Panc1 (cell line): ENCODE measurements around the gene KRTAP5-2. TPM values are rescaled to one million over a fixed set of nuclear protein-coding genes. Genes with fewer than 3 reads are reported as not detected.

Source experiments
- ATAC-seq: fragments of 200-7000 bp; cut with Tn5 transposase; 2 replicates; pipeline ENCODE4 v1.9.1; 2020; ENCODE audit warnings: mild to moderate bottlenecking, moderate library complexity
- BruUV-seq: library from RNA; stranded (reverse); fragments of 400-500 nt; replicated peaks from 2 replicates; lab custom pipeline; 2021; lab: Mats Ljungman, UMichigan
- CTCF ChIA-PET: fragments of 300-600 bp; sonication (Branson Sonifier 250); formaldehyde crosslinking; loops from one replicate; lab custom pipeline; 2022; ENCODE audit warnings: antibody characterized with exemption; lab: Charles Lee
- POLR2A ChIA-PET: fragments of 300-600 bp; sonication (Branson Sonifier 250); formaldehyde crosslinking; loops from one replicate; lab custom pipeline; 2022; ENCODE audit warnings: antibody characterized with exemption; lab: Charles Lee
- DNase-seq: peaks from one replicate; pipeline ENCODE4 v3.0.0-alpha.2; 2010; ENCODE audit warnings: low read depth, low spot score
- H3K27ac ChIP-seq: 2 replicates; pipeline ENCODE4 v1.5.1; 2011; ENCODE audit warnings: mild to moderate bottlenecking, low read length, inconsistent platforms
- H3K27me3 ChIP-seq: fragments of 200-500 bp; sonication (Bioruptor generic); 2 replicates; pipeline ENCODE4 v1.6.0; 2014; ENCODE audit warnings: low read length, inconsistent platforms; ENCODE audit not compliant: control insufficient read depth, insufficient read depth
- H3K36me3 ChIP-seq: fragments of 200-500 bp; sonication (Bioruptor generic); 2 replicates; pipeline ENCODE4 v1.5.1; 2014; ENCODE audit warnings: inconsistent platforms, mild to moderate bottlenecking, low read length, moderate library complexity; ENCODE audit not compliant: control insufficient read depth, insufficient read depth
- H3K4me1 ChIP-seq: 2 replicates; pipeline ENCODE4 v1.5.1; 2011; ENCODE audit warnings: inconsistent platforms, mild to moderate bottlenecking, low read length, moderate library complexity; ENCODE audit not compliant: control insufficient read depth, insufficient read depth
- H3K4me3 ChIP-seq, 2 experiments: 2 replicates each; pipeline ENCODE4 v1.5.1; 2011 to 2012; ENCODE audit warnings: low read depth in 2 of 2, low read length in 2 of 2, mild to moderate bottlenecking in 2 of 2, inconsistent platforms in 1 of 2, moderate library complexity in 1 of 2
- H3K9me3 ChIP-seq: fragments of 200-500 bp; sonication (Bioruptor generic); 2 replicates; pipeline ENCODE4 v1.5.1; 2014; ENCODE audit warnings: low read depth, mild to moderate bottlenecking, inconsistent platforms, low read length, moderate library complexity; ENCODE audit not compliant: control insufficient read depth, insufficient read depth
- CTCF ChIP-seq: fragments of 450-650 bp; IDR thresholded peaks from 2 replicates; pipeline ENCODE4 v1.5.1; 2017; ENCODE audit warnings: mild to moderate bottlenecking
- POLR2AphosphoS5 ChIP-seq: IDR thresholded peaks from 2 replicates; pipeline ENCODE4 v1.6.1; 2012; ENCODE audit warnings: mild to moderate bottlenecking, low read depth, low read length, moderate library complexity
- REST ChIP-seq, 2 experiments: IDR thresholded peaks; 2 replicates each; pipeline ENCODE4 v1.6.1; 2011 to 2012; ENCODE audit warnings: low read depth in 2 of 2, control low read depth in 1 of 2, low read length in 1 of 2, mild to moderate bottlenecking in 1 of 2, moderate library complexity in 1 of 2; ENCODE audit not compliant: insufficient read depth in 1 of 2
- SIN3A ChIP-seq: IDR thresholded peaks from 2 replicates; pipeline ENCODE4 v1.6.1; 2012; ENCODE audit warnings: low read depth, mild to moderate bottlenecking, low read length, moderate library complexity, borderline replicate concordance; ENCODE audit not compliant: insufficient read depth
- TCF7L2 ChIP-seq: IDR thresholded peaks from 2 replicates; pipeline ENCODE4 v1.6.1; 2011; ENCODE audit warnings: mild to moderate bottlenecking, low read depth, low read length, inconsistent platforms
- in situ Hi-C: cut with HindIII; loops from 2 replicates; pipeline ENCODE4 v1.10.0; 2016; ENCODE audit warnings: low sequenced_read_pairs, low pct_unique_long_range_greater_than_20kb
- intact Hi-C: fragments of 100-400 bp; cut with micrococcal nuclease; formaldehyde crosslinking; loops from one replicate; pipeline ENCODE4 v1.10.0; 2022; ENCODE audit not compliant: unreplicated experiment
- total RNA-seq: library from RNA; stranded (reverse); gene quantifications from one replicate; pipeline ENCODE4 v1.2.1, GENCODE V29; 2021; ENCODE audit not compliant: unreplicated experiment

The KRTAP5-2 gene
- total RNA-seq, 1 experiment from 2014 or later: not detected

- no peak overlapping the region for H3K4me3 ChIP-seq
- ChIA-PET POLR2A (no interaction called here), CTCF (no interaction called here)
- no peaks in the 10 kb centered on the region for H3K9me3 ChIP-seq
- ATAC-seq (no peak), DNase-seq (no peak)
- H3K27me3 ChIP-seq: peaks cover 17% of the 10 kb centered on the region
- H3K36me3 ChIP-seq: no peaks in the 10 kb centered on the region
- H3K4me1 ChIP-seq: peaks cover 4% of the 10 kb centered on the region; the same call in 1 of the 2 replicates
- H3K27ac ChIP-seq: no peak overlapping the region
- in situ Hi-C loops (no loop called here), intact Hi-C loops (no loop called here)
- no TSS peak for BruUV-seq
- TF ChIP-seq CTCF (no peak), SIN3A (no peak)
Observed at GRCh38 chr11:1623716-1624115, 25.6 kb upstream of the KRTAP5-2 start.

- Histone ChIP-seq H3K36me3 (no peaks in the 10 kb centered on the region), H3K27ac (no peak within 1 kb of the TSS), H3K4me1 (no peaks in the 10 kb centered on the region), H3K27me3 (peaks cover 11% of the 10 kb centered on the region), H3K4me3 (no peak within 1 kb of the TSS), H3K9me3 (no peaks in the 10 kb centered on the region)
- CTCF ChIA-PET: interaction anchor here (0.5 to 0.6 kb wide), 2 partner anchors 25 to 239 kb away, joined by 4 to 5 read pairs; no protein-coding TSS in a partner anchor
- TF ChIP-seq POLR2AphosphoS5: no peak
- TF ChIP-seq SIN3A: no peak
- no peak for TF ChIP-seq TCF7L2
- TF ChIP-seq CTCF: no peak
- no peak for TF ChIP-seq REST (IDR thresholded peaks at IDR 0.05; ENCODE audit: insufficient read depth in 1 of 2, low read depth in 2 of 2, low read length in 1 of 2)
- POLR2A ChIA-PET: no interaction called here
- in situ Hi-C loops: no loop called here
- 0 out of 2 replicates have a peak, but pooled peaks have one; percentile 31 for ATAC-seq
- no peak for DNase-seq
- intact Hi-C loops: no loop called here
- BruUV-seq: no TSS peak
Observed at GRCh38 chr11:1622086-1622485, 24.0 kb upstream of the KRTAP5-2 start, which contains the start of gene KRTAP5-4. Gene KRTAP5-4, minus strand, starts transcription at chr11:1622138. Its CDS starts 45 bp downstream, at chr11:1622093.
